GM20000 (cell line): ENCODE results near the gene HEPACAM2.

Experiments used
- DNase-seq: peaks from one replicate; pipeline ENCODE4 v3.0.0; 2012; ENCODE audit warnings: low spot score
- TF ChIP-seq, protein P1 (sequence below): IDR thresholded peaks from 2 replicates; pipeline ENCODE4 v1.5.1; 2012; ENCODE audit warnings: mild to moderate bottlenecking, control low read depth; ENCODE audit errors: extremely low read depth, missing control alignments

Gene HEPACAM2

DNA sequence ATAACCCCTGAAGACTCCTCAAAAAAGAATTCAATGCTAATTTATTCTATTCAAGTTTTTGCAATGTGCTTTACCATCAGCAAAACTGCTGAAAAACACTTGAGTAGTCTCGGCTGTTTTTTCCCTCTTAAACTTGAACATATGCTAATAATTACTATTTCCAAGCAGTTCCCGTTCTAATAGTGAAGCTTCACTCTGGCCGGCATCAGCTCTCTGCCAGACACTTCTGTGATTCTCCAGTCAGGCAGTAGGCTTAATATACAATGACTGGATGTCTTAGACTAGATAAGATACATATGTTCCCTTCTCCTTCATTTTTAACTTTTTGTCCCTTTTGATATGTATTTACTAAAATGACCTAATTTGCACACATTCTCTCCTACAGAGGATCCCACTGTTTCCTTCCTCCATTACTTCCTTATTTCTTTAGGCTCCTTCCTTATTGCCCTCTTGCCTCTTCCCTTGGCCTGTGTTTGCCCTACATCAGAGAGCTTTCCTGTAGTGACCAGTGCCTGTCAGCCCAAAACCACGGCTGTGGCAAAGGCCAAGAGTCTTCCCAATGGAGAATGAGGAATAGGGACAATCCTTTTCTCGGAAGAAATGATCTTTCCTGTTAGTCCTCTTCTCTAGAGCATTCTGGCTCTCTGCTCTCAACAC is 23.5 kb downstream of the HEPACAM2 start:
- DNase-seq: no peak
- TF ChIP-seq, protein P1, sequence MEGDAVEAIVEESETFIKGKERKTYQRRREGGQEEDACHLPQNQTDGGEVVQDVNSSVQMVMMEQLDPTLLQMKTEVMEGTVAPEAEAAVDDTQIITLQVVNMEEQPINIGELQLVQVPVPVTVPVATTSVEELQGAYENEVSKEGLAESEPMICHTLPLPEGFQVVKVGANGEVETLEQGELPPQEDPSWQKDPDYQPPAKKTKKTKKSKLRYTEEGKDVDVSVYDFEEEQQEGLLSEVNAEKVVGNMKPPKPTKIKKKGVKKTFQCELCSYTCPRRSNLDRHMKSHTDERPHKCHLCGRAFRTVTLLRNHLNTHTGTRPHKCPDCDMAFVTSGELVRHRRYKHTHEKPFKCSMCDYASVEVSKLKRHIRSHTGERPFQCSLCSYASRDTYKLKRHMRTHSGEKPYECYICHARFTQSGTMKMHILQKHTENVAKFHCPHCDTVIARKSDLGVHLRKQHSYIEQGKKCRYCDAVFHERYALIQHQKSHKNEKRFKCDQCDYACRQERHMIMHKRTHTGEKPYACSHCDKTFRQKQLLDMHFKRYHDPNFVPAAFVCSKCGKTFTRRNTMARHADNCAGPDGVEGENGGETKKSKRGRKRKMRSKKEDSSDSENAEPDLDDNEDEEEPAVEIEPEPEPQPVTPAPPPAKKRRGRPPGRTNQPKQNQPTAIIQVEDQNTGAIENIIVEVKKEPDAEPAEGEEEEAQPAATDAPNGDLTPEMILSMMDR: no peak

DNA sequence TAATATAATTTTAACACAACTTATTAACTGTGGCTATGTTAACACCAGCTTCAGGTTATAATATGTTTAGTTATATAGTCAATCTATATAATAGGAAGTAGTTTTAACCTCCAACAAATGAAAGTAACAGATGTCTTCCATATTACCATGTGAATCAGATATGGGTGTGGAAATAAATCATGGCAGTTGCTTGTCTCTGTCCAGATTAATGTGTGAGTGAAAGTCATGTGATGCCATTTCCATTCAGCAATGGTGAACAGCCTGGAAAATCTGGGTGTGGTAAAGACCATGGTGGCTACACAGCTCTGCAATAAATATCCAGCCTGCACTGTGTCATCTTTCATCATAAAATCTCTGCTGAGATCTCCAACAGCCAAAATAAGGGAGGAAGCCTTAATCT is 27.8 kb downstream of the HEPACAM2 start:
- TF ChIP-seq, protein P1: no peak
- no peak for DNase-seq

DNA sequence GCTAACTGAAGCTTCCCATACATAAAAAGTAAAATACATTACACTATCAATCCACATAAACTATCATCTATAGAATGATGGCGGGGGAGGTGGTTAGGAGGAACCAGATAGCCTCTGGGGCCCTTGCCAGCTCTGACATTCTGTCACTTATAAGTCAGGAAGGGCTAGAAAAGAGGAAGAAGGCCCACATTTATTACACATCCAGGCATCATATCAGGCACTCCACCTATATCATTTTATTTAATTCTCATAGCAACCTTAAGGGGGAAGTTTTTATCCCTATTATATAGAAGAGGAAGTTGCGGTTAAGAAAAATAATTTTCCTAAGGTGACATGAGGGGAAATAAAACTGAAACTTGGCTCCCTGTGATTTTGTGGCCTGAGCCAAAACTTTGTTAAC is 29.9 kb downstream of the HEPACAM2 start:
- no peak for DNase-seq
- TF ChIP-seq, protein P1: no peak

DNA sequence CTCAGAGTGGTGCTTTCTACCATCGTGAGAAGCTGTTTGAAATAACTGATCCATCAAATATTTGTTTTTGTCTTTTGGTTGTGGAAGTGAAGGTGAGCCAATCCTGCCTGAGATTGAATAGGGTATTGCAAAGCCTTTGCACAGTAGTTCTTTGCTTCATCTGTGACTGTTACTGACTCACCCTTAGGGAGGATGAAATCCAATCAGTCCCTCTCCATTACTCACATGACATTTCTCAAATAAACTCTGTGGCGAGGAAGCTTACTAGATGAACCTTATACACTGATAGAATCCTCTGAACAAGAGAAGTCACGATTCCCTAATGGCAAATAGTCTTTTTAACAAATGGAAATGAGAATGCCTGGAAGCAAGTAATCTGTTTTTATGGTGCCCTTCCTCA is 31.9 kb downstream of the HEPACAM2 start:
- no peak for DNase-seq
- TF ChIP-seq, protein P1: no peak

DNA sequence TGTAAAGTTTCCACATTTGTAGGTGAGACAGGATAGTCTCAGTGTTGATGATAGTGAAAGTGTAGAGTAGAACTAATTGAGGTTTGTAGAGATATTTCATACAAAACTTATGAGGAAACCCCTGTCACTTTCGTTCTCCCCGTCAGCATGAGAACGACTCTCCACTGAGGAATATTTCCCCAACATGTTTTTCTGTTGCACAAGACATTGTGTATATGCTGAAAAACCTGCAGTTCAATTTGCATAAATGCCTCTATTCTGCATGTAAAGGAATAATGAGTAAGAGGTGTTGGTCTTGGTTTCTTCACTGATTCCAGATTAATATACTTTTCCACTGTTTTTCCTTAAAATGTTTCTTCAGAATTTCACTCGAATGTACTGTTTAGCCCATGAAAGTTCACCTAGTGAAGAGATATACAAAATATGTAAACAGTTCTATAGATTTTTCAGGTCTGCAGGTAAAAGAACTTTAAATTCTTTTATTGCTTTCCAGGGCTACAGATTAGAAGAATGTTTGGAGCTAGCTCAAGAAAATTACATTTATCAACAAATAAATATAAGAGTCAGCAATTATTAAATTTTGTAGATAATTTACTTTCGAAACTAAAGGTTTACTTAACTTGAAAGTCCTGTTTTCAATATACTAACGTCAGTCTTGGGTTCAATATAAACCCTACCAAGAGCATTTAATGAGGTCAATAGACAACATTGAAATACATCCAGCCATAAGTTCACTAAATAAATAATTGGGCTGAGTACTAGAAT is 37.2 kb downstream of the HEPACAM2 start:
- DNase-seq: no peak

DNA sequence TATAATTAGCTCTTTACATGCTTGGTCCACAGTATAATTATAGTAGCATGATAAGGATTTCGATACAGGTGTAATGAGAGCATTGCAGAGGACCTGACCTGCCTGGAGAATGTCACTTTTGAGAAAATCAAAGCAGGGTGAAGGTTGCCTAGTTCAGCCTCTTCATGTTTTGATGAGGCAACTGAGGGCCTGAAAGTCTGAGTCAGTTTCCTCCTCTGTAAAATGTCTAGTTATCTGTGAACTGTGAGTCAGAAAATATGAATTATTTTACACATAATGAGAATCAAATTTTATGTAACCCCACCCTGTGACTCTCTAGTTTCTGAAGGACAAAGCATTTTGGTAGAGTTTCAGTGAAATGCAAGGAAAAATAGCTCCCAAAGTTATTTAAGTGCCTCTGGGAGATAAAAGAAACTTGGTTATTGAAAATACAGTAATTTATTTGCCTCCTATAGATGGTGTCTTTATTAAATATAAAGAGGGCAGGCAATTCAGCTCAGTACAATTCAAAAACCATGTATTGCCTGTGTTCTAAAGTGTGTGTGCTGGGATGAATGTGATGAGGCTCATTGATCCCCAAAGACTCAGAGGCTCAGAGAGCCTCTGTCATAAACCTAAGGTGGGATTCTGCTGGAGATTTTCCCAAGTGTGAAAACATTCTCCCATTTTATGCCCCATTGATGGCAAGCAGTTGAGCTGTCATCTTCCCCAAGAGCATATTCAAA is 40.8 kb downstream of the HEPACAM2 start:
- TF ChIP-seq, protein P1: no peak
- DNase-seq: no peak

More for the DNA sequence above, 37.2 kb downstream of the HEPACAM2 start:
- TF ChIP-seq, protein P1: no peak

DNA sequence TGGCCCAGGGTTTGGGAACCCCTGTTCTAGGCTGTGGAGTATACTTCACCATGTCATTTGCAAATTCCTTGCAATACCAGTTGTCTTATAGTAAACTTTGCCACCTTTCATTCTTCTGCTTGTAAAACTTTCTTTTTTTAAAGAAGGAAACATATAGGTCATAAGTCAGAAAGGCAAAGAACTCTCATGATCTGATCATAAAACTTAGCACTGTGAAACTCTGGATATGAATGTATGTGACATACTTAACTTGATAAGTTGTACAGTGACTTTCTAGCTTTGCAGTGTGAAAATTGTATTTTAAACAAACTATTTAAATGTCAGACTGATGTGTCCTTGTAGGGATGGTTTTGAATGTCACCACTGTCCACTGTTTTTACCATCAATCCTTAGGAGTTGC is 47.1 kb downstream of the HEPACAM2 start:
- TF ChIP-seq, protein P1: no peak
- no peak for DNase-seq
